A375 (cell line): Measurements from ENCODE around the gene EPHB2. TPM values are rescaled to one million over a fixed set of nuclear protein-coding genes. Genes with fewer than 3 reads are reported as not detected.

Source experiments
- small RNA-seq: library from RNA; depleted of rRNA; stranded (forward); fragments of <200 nt; gene quantifications from one replicate; pipeline ENCODE3, GENCODE V24; 2014
- total RNA-seq: library from RNA; depleted of rRNA; stranded (reverse); fragments of >200 nt; shearing (Covaris generic); gene quantifications from 2 replicates; pipeline ENCODE4 v1.2.3, GENCODE V29; 2014; rRNA removed

Gene EPHB2
- 8.0 and 8.2 TPM in 2 replicates for total RNA-seq

DNA sequence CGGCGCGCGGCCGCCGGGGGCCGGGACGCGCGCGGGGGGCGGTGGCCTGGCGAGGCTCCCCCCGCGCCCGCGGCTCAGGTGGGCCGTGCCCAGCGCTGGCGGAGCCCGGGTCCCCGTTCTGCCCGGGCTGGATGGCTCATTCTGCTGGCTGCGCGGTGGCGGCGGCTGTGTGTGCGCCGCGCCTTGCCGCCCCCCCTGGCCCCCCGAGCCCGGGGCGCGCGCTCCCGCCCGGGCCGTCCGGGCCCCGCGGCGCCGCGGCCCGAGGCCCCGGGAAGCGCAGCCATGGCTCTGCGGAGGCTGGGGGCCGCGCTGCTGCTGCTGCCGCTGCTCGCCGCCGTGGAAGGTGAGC, at the start of gene EPHB2:
TSS of gene EPHB2 (plus strand) at position 139 of the 349 bp plus-strand sequence. CDS start at position 283, 144 bp downstream.

Small RNA genes lying within 50 kb of the gene (small RNA-seq; reads per million reads assigned to genes)
- gene MIR4253 (not detected), gene MIR4684 (not detected)

Other genes with a start within 250 kb of the EPHB2 start
- 0.13 TPM in 1 of 2 replicates, not detected in the other for gene EPHA8, start 147.3 kb upstream of the EPHB2 start, total RNA-seq
- gene C1QA, start 74.2 kb upstream of the EPHB2 start, total RNA-seq, result not detected in 2 replicates
- not detected in 2 replicates for gene C1QC, start 67.2 kb upstream of the EPHB2 start, total RNA-seq
- gene C1QB, start 57.6 kb upstream of the EPHB2 start, total RNA-seq, result not detected in 2 replicates